Lung microvascular endothelial cell (primary cell): ENCODE data around the gene ALDH3A2. TPM values are rescaled to one million over a fixed set of nuclear protein-coding genes. Genes with fewer than 3 reads are reported as not detected.
A peak's percentile ranks its signal among the peaks of the same experiment; 100 is the strongest.

Source experiments
- DNase-seq, 2 donors: peaks; one replicate each; pipeline versions ENCODE4 v3.0.0 to v3.0.0-alpha.2; 2010; ENCODE audit warnings: low read depth in 2 of 2
- total RNA-seq: library from RNA; depleted of rRNA; stranded (reverse); fragments of >200 nt; gene quantifications from 2 replicates; pipeline ENCODE4 v1.2.1, GENCODE V29; 2014

Gene ALDH3A2
- total RNA-seq, 1 donor from 2014 or later = 73.8 TPM

DNA sequence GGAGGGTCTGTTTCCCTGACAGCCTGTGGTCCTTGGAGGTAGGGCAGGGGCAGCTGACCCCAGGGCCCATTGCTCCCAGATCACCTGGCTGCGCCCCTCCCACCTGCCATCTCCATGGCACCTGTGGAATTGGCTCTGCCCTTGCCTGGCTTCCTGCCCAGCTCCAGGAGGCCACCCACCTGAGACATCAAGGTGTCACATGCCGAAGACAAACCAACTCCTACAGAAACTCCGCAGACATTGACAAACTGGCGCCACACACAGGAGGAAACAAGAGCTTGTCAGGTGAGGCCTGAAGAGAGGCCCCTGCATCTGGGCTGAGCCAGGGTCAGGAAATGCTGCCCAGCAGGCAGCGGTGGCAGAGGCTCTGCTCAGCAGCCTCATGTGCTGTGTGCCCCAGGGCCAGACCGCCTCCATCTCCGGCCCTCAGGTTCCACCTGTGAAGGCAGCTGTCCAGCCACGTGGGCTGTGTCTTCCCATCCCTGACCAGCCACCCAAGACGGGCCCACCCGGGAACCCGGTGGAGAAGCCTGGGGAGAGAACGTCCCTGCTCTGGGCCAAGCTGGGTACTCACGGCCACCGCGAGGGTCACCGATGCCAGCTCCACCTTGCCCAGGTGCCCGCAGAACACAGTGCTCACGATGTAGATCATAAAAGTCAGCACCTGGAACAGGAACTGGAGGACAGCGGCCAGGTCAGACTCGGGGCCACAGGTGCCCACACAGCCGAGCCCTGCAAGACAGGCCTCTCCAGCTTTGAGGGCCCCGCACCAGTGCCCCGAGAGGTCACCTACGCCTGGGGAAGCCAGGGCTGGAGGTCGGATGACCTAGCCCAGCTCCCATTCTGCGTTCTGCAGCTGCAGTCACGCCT, 66.2 kb downstream of the ALDH3A2 start:
- DNase-seq = no peak

- no peak for DNase-seq
Observed at GRCh38 chr17:19716108-19717030, 67.8 kb downstream of the ALDH3A2 start, which contains the start of gene SLC47A2. TSS of gene SLC47A2 (minus strand) at chr17:19716584. CDS start at chr17:19716555, 29 bp downstream.

GRCh38 chr17:19717031-19717360, 68.4 kb downstream of the ALDH3A2 start:
- DNase-seq = no peak

DNA sequence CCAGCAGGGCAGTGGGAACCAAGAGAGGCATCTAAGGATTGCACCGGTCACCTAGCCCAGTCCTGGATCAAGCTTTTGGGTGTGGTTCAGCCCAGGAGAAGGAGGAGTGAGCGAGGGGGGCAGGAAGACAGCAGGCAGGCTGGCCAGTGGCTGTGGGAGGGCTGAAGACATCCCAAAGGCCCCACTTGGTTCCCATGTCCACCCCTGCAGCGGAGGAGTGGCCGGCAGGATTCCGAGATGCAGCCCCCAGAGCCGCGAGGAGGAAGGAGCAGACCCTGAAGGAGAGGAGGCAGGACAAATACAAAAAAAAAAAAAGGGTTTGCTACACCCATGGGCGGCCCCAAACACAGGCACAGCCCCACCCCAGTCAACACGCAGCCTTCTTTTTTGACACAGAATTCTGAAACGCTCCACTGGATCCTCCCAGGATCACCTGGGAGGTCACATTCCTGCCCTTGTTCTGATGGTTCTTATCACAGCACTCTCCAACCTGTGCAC, 68.9 kb downstream of the ALDH3A2 start:
- no peak for DNase-seq

DNA sequence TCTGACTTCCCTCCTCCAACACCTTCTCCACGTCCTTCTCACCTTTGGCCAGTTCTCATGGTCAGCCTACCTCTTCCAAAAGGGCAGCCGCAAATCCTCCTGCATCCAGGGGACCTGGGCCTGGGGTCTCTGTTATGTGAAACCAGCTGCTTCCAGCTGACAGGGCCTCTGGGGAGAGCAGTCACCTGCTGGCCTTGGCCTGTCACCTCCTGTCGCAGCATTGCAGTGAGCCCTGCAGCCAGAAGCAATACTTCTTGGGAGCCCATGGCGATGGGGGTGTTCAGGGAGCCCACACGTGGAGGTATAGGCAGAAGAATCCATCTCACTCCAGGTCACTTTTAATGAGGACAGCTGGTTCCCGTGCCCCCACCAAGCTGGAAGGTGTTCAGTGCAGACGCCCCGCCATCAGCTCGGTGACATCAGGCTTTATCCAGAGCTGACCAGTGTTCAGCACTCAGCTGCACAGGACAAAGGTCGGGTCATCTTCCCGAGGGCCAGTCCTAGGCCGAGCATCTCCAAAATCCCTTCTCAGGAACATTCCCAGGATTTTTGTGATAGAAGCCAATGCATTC, 69.6 kb downstream of the ALDH3A2 start:
- DNase-seq = no peak

DNA sequence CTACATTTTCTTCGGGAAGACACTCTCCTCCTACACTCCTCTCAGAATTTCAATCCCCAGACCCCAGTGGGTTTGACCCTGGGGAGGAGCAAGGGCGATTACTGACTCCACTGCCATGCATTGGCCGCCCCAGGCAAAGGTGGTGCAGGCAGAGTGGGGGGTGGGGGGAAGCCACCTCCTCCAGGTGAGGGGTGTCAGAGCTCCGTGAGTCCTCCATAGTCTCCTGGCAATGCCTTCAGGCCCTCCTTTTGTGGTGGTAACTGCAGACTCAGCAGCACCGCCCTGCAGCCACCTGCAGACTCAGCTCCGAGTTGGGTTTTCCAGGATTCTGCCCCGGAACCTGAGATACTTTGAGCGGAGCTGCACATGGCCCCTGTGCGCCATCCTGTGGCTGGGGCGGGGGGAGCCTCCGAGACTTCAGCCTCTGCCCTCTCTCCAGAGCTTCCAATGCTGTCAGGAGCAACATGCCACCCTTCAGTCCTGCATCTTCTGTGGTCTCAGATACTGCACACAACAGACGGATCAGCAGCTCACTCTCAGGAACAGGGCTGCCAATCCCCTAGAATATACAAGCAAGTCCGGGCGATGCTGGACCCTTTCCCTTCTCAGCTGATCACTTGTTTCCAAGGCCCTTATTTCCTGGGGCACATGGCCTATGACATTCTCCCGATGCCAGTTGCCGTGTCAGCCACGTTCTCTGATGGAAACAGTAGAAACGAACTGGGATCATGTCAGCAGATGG, 70.2 kb downstream of the ALDH3A2 start:
- DNase-seq = peak in 1 of 2 donors; percentile 29

DNA sequence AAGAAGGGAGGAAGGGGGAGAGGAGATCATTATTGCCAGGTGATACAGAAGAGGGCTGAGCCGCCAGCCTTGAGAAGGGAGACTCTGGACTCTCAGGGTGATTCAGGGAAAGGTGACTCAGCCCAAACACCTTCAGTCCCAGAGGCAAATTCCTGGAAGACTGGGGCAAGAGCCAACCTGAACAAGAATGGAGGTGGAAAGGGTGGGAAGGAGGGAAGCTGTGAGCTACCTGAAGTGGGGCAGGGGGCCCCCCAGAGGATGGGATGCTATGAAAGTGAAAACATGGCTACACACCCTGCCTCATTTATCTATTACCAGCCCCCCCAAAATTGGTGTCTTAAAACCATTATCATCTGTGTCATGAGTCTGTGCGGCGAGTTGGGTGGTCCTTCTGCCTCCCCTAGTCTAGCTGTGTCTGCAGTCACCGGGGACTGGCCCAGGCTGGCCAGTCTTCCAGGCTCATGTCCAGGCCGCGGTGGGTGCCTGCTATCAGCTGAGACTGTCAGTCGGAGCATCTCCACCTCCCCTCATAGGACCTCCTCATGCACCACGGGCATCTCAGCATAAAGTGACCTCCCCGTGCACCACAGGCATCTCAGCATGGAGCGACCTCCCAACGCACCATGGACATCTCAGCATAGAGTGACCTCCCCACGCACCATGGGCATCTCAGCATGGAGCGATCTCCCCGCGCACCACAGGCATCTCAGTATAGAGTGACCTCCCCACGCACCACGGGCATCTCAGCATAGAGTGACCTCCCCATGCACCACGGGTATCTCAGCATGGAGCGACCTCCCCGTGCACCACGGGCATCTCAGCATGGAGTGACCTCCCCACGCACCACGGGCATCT, 71.0 kb downstream of the ALDH3A2 start:
- no peak for DNase-seq

DNA sequence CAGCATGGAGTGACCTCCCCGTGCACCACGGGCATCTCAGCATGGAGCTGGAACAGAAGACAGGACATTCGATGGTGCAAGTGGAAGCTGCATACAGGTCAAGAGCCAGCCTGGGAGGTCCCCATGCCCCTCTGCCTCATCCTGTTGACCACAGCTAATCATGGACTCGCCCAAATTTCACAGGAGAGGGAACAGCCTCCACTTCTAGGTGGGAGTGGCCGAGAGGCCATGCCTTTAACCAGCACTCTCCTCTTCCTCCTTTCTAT, 71.6 kb downstream of the ALDH3A2 start:
- DNase-seq = no peak

DNA sequence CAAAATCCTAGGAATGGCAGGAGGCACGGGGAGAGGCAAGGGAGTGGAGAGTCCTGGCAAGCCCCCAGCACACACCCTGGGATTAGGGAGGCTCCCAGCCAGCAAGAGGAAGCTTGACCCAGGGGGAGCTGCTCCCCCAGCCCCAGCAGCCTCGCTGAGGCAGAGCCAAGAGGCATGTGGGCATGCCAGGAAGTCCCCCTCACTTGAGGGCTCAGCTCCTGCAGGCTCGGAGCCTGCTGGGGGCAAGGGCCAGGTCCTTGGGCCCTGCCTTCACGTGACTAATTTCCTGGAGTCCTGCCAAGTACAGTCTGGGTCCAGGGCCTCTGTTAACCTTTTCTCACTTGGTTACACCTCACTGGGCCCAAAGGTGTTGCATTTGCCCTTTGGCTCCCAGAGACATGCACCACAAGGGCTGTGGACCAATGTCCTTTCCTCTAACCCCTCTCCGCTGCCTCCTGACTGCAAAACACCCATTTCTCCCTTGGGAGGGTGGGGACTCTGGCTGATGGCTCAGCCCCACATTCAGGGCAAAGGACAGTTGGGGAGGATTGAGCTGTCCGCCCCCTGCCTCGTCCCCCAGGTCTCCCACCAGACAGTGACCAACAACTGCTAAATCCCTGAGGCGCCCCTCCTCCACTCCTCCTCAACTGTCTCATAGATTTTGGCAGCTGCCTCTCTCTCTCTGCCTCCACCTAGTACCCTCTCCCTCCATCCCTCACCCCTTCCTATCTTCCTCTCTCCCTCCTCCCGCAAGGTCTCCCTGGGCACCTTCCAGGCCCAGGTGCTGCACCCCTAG, 72.3 kb downstream of the ALDH3A2 start:
- no peak for DNase-seq

DNA sequence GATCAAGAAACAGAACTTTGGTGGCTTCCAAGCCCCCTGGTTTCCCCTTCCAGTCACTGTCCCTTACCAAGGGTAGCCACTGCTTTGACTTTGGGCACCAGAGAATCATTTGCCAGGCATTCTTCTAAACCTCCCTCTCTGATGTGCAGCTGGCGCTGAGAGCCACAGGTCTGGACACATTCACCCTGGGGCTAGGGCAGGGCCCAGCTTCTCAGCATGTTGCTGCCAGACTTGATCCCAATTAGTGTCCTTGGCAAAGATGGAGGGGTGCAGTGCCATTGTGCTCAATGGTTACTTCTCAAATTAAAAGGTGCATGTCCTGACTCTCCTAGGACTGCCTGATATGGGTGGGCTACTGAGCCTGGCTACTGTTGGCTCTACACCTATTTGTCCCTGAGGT, 75.4 kb downstream of the ALDH3A2 start:
- no peak for DNase-seq

DNA sequence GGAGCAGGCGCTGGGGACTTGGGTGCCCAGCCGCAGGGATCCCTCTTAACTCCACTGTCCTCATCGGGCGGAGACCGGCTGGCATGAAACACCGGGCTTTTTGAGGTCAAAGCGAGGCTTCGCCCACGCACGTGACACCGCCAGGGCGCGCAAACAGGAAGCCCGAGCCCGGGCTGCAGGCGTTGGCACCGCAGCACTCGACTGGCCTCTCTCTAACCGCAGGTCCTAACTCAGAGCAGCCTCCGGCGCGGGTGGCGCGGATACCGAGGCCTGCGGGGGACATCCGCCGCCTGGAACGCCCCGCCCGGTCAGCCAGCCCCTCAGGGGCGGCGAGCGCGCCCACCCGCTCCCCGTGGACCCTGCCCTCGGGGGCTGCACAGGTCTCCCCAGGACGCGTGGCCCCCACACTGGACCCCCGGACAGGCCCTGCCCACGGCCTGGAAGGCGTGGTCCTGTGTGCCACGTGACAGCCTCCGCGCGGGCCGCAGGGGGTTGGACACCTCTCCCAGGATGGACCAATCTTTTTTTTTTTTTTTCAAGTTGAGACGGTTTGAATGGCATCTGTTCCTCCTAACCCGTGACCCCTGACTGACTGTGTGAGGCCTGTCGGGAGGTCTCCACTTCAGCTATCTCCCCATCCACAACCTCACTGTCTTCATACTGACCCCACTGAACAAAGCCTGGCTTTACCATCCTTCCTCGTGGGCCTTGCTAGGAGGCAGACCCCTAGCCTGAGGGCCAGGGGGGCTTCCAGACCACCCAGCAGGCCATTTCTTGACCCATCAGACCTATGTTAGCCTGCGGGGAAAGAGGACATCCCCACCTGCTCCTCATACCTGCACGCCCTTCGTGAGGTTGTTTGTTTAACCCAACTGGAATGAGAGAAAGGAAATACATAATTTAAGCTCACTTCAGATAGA, 76.2 kb downstream of the ALDH3A2 start:
- peak; percentile 22 to 38 for DNase-seq

GRCh38 chr17:19725486-19725885, 76.9 kb downstream of the ALDH3A2 start:
- no peak for DNase-seq

DNA sequence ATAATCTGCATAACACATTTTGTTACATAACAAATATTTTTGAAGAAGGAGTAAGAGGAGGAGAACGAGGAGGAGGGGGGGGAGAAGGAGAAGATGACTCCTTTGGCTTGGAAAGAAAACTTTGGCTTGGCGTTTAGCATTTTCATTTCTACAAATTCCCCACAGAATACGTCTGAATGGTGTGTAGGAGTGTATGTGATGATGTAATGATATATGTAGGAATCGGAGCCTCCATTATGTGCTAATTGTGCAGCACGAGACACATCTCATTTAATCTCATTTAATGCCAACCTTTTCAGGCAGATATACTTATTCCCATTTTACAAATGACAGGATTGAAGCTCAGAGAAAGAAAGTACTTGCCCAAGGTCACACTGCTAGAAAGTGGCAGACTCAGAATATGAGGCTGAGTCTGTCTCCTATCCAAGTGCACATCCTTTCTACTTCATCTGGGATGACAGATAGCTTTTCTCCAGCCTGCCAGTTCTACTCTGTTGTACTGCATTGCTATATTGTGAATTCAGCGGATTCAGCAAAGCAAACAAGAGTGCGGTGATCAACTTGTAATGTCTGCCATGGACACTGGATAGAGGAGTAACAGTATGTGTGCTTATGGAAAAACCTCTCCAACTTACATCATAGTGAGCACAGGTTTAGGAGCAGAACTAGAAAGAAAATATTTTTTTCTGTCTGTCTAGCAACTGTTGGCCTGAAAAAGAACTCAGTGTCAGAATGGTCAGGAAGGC, 78.3 kb downstream of the ALDH3A2 start:
- peak in 1 of 2 donors; percentile 43 for DNase-seq

Other genes with a start within 250 kb of the ALDH3A2 start
- 0.20 and 0.22 TPM in 2 replicates for gene RNF112, start 237.5 kb upstream of the ALDH3A2 start, total RNA-seq
- 0.22 and 0.40 TPM in 2 replicates for gene SLC47A1, start 114.9 kb upstream of the ALDH3A2 start, total RNA-seq
- gene SLC47A2, start 67.8 kb downstream of the ALDH3A2 start, total RNA-seq = not detected in 2 replicates
- under 0.01 and 0.20 TPM in 2 replicates for gene ALDH3A1, start 99.5 kb downstream of the ALDH3A2 start, total RNA-seq
- 15.3 and 35.5 TPM in 2 replicates for gene ULK2, start 219.2 kb downstream of the ALDH3A2 start, total RNA-seq